ENCODE measurements around the gene ATG4D.
A peak's percentile ranks its signal among the peaks of the same experiment; 100 is the strongest.

The ATG4D gene

GRCh38 chr19:10543420-10544241 is at the start of gene ATG4D:
TSS of gene ATG4D (plus strand) at chr19:10543904. CDS start at chr19:10544091, 187 bp downstream.
- Mint-ChIP-seq H3K27me3 (peaks cover 22% of the 10 kb centered on the region), H3K9me3 (no peaks in the 10 kb centered on the region), H3K27ac (peak within 1 kb of the TSS; percentile 94), H3K4me3 (peak within 1 kb of the TSS; percentile 89 to 93), H3K4me1 (peaks cover 27% of the 10 kb centered on the region)
- peak; percentile 77 to 81 for DNase-seq
- peak; percentile 87 for ATAC-seq

DNA sequence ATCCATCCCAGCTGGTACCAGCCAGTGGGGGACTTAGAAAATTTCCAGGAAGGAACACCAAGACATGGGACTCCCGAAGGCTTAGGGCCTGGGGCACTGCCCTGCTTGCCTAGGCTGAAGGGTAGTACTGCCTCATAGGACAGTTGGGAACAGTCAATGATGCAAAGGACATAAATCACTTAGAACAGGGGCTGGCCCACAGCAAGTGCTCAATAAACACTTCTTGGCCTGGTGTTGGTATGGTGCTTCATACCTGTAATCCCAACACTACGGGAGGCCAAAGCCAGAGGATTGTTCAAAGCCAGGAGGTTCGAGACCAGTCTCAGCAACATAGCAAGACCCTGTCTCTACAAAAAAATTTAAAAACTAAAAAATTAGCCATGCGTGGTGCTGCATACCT is 46.3 kb upstream of the ATG4D start:
- H3K4me1 Mint-ChIP-seq, result peaks cover 42% of the 10 kb centered on the region
- no peak overlapping the region for H3K27ac Mint-ChIP-seq
- H3K9me3 Mint-ChIP-seq, result no peaks in the 10 kb centered on the region
- ATAC-seq, result no peak
- H3K4me3 Mint-ChIP-seq, result no peak overlapping the region
- no peak for DNase-seq
- no peaks in the 10 kb centered on the region for H3K27me3 Mint-ChIP-seq

DNA sequence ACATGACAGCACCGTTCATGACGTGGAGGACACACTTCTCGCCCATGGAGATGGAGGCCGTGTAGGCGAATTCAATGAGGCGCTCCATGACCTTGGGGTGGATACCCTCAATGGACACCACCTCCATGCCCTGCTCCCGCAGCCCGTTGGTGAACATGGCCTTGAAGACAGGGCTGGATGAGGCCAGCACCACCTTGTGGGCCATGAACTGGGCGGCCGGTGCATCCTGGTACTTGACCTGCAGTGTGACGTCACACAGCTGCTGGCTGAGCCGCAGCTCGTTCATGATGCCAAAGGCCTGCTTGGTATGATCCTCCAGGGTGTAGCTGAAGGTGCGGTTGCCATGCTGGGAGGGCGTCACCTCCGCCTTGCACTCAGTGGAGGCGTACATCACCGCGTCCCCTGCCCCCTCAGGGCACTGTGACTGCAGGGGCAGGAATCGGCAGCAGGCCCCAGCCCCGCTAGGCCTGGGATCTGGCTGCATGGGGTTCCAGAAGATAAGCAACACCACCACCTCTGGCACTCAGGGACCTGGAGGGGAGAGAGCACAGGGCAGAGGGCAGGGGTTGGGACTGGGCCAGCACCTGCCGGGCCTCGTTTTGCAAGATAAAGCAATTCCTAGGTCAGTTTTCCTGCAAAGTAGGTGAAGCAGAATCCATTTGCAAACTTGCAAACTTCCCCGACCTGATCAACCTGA is 44.0 kb upstream of the ATG4D start:
- no peak overlapping the region for H3K4me3 Mint-ChIP-seq
- DNase-seq (no peak), ATAC-seq (no peak)
- H3K27me3 Mint-ChIP-seq, result no peaks in the 10 kb centered on the region
- peak overlapping the region in 1 of 2 donors; percentile 42 for H3K27ac Mint-ChIP-seq
- peaks cover 48% of the 10 kb centered on the region for H3K4me1 Mint-ChIP-seq
- H3K9me3 Mint-ChIP-seq, result no peaks in the 10 kb centered on the region

DNA sequence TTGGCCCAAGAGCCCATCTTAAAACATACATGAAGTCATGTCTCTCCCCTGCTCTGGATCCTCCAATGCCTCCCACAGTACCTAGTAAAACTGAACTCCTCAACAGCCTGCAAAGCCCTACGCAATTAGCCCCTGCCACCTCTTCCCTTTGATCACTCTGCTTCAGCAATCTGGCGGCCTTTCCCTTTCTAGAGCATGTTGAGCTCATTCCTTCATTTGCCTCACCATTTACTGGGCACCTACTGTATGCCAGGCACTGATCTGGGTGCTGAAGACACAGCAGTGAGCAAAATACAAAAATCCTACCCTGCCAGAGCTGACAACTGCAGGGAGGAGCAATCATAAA is 43.5 kb upstream of the ATG4D start:
- peak overlapping the region; percentile 38 to 59 for H3K4me3 Mint-ChIP-seq
- H3K27me3 Mint-ChIP-seq, result no peaks in the 10 kb centered on the region
- DNase-seq (no peak), ATAC-seq (no peak)
- H3K4me1 Mint-ChIP-seq, result peaks cover 50% of the 10 kb centered on the region
- peak overlapping the region in 1 of 2 donors; percentile 27 for H3K27ac Mint-ChIP-seq
- H3K9me3 Mint-ChIP-seq, result no peaks in the 10 kb centered on the region

GRCh38 chr19:10501971-10502523 is 41.7 kb upstream of the ATG4D start:
- peak; percentile 51 for ATAC-seq
- Mint-ChIP-seq H3K4me3 (peak overlapping the region; percentile 95 to 96), H3K27me3 (no peaks in the 10 kb centered on the region), H3K9me3 (no peaks in the 10 kb centered on the region), H3K4me1 (peaks cover 56% of the 10 kb centered on the region), H3K27ac (peak overlapping the region; percentile 96)
- DNase-seq, result peak in 1 of 2 donors; percentile 60

- H3K4me1 Mint-ChIP-seq, result peaks cover 52% of the 10 kb centered on the region
- H3K4me3 Mint-ChIP-seq, result peak overlapping the region; percentile 95 to 96
- ATAC-seq (peak; percentile 97), DNase-seq (peak; percentile 94 to 95)
- H3K9me3 Mint-ChIP-seq, result no peaks in the 10 kb centered on the region
- H3K27ac Mint-ChIP-seq, result peak overlapping the region; percentile 96
- no peaks in the 10 kb centered on the region for H3K27me3 Mint-ChIP-seq
Measured at GRCh38 chr19:10502524-10503001, 41.1 kb upstream of the ATG4D start.

GRCh38 chr19:10503002-10503789 is 40.5 kb upstream of the ATG4D start, which contains the start of gene KEAP1:
TSS of gene KEAP1 (minus strand) at chr19:10503356. CDS start at chr19:10500033, 3,323 bp downstream.
- H3K27ac Mint-ChIP-seq, result peak within 1 kb of the TSS; percentile 97 to 98
- H3K9me3 Mint-ChIP-seq, result no peaks in the 10 kb centered on the region
- DNase-seq (peak in 1 of 2 donors; percentile 64), ATAC-seq (peak; percentile 59)
- H3K4me3 Mint-ChIP-seq, result peak within 1 kb of the TSS; percentile 95 to 96
- no peaks in the 10 kb centered on the region for H3K27me3 Mint-ChIP-seq
- H3K4me1 Mint-ChIP-seq, result peaks cover 52% of the 10 kb centered on the region

DNA sequence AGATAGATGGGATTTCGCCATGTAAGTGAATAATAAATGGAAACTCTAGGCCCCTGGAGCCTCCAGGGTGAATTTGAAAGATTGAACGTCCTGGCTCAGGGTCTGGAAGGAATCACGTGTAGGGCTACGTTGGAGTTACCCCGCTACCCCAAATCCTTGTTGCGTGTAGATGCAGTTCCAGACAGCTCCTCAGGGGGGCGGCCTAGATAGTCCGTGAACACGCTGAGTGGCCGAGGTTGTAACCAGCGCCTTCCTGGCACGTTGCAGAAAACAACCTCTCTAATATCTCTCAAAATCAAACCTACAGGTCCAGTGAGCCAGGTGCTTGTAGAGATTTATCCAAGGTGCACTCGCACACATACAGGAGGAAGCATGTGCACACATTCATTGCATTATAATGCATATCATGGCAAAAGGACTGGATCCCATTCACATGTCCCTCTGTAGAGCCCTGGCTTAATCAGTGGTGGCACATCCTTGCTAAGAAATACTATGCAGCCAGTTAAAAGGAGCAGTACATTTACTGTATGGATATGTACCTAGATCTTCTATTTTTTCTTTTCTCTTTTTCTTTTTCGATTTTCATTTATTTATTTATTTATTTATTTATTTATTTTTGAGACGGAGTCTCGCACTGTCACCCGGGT is 38.0 kb upstream of the ATG4D start:
- DNase-seq, result peak; percentile 81 to 83
- H3K27ac Mint-ChIP-seq, result no peak overlapping the region
- H3K9me3 Mint-ChIP-seq, result no peaks in the 10 kb centered on the region
- H3K4me1 Mint-ChIP-seq, result peaks cover 47% of the 10 kb centered on the region
- peak; percentile 31 for ATAC-seq
- H3K4me3 Mint-ChIP-seq, result no peak overlapping the region
- H3K27me3 Mint-ChIP-seq, result no peaks in the 10 kb centered on the region

DNA sequence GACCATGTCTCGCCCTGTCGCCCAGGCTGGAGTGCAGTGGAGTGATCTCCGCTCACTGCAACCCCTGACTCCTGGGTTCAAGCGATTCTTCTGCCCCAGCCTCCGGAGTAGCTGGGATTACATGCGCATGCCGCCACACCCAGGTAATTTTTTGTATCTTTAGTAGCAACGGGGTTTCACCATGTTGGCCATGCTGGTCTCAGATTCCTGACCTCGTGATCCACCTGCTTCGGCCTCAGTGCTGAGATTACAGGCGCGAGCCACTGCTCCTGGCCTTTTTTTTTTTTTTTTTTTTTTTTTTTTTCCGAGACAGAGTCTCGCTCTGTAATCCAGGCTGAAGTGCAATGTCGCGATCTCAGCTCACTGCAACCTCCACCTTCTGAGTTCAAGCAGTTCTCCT is 35.7 kb upstream of the ATG4D start:
- no peak overlapping the region for H3K27ac Mint-ChIP-seq
- no peak for ATAC-seq
- H3K9me3 Mint-ChIP-seq, result no peaks in the 10 kb centered on the region

DNA sequence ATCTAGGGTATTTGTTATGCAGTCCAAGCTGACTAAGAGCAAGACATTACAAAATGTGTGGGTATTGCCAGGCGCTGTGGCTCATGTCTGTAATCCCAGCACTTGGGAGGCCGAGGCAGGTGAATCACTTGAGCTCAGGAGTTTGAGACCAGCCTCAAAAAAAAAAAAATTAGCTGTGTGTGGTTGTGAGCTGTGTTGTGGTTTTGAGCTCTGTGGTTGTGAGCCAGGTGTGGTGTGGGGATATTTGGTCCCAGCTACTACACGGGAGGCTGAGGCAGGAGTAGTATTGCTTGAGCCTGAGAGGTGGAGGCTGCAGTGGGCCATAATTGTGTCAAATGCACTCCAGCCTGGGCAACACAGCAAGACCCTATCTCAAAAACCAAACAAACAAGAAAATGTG is 35.0 kb upstream of the ATG4D start:
- Mint-ChIP-seq H3K27me3 (peaks cover 22% of the 10 kb centered on the region), H3K4me1 (peaks cover 36% of the 10 kb centered on the region), H3K27ac (no peak overlapping the region), H3K4me3 (no peak overlapping the region), H3K9me3 (no peaks in the 10 kb centered on the region)
- DNase-seq (peak; percentile 21 to 65), ATAC-seq (peak; percentile 84)

More for the DNA sequence above, 35.7 kb upstream of the ATG4D start:
- Mint-ChIP-seq H3K27me3 (peaks cover 15% of the 10 kb centered on the region), H3K4me1 (peaks cover 34% of the 10 kb centered on the region), H3K4me3 (no peak overlapping the region)
- no peak for DNase-seq

GRCh38 chr19:10510301-10510802 is 33.4 kb upstream of the ATG4D start:
- no peak overlapping the region for H3K27ac Mint-ChIP-seq
- peaks cover 38% of the 10 kb centered on the region for H3K27me3 Mint-ChIP-seq
- H3K4me1 Mint-ChIP-seq, result peaks cover 45% of the 10 kb centered on the region
- H3K9me3 Mint-ChIP-seq, result no peaks in the 10 kb centered on the region
- ATAC-seq (no peak), DNase-seq (peak; percentile 60 to 70)
- H3K4me3 Mint-ChIP-seq, result no peak overlapping the region

DNA sequence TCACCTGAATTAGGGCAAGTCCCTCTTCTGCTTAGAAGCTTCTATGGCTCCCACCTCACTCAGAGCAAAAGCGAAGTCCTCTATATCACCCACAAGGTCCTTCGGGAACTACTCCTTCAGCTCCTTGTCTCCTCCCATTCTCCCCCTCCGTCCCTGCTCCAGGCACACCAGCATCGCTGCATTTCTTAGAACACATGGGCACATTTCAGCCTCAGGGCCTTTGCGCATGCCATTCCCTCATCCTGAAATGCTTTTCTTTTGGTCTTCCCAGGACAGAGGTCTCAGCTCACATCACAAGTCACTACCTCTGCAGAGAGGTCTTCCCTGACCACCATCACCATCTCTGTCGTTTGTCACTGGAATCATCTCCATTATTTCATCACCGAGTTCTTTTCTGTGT is 30.5 kb upstream of the ATG4D start:
- no peak for DNase-seq
- peaks cover 63% of the 10 kb centered on the region for H3K27me3 Mint-ChIP-seq
- H3K4me1 Mint-ChIP-seq, result peaks cover 52% of the 10 kb centered on the region
- no peak overlapping the region for H3K27ac Mint-ChIP-seq
- H3K4me3 Mint-ChIP-seq, result no peak overlapping the region
- ATAC-seq, result no peak
- no peaks in the 10 kb centered on the region for H3K9me3 Mint-ChIP-seq

GRCh38 chr19:10514211-10515145 is 29.2 kb upstream of the ATG4D start:
- Mint-ChIP-seq H3K27ac (no peak overlapping the region), H3K4me3 (peak overlapping the region; percentile 66 to 83), H3K4me1 (peaks cover 52% of the 10 kb centered on the region), H3K27me3 (peaks cover 76% of the 10 kb centered on the region), H3K9me3 (no peaks in the 10 kb centered on the region)
- ATAC-seq, result peak; percentile 80
- peak; percentile 51 to 55 for DNase-seq

DNA sequence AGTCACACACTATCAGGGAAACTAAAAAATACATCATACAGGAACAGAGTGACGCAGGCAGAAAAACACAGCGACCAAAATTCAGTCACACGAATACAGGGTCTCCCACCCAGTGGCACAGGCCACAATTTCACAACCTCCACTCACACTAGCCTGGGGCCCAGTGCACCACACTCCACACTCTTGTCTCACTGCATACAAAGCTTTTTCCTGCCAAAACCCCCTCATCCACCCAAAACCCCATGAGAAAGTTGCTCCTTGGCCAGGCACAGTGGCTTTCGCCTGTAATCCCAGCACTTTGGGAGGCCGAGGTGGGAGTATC is 27.7 kb upstream of the ATG4D start:
- peaks cover 82% of the 10 kb centered on the region for H3K27me3 Mint-ChIP-seq
- no peak for ATAC-seq
- no peak for DNase-seq
- H3K9me3 Mint-ChIP-seq, result no peaks in the 10 kb centered on the region
- no peak overlapping the region for H3K27ac Mint-ChIP-seq
- no peak overlapping the region for H3K4me3 Mint-ChIP-seq
- peaks cover 48% of the 10 kb centered on the region for H3K4me1 Mint-ChIP-seq
